Astrocyte (in vitro differentiated cells and primary cell): ENCODE data around the gene IL20RA. TPM values are rescaled to one million over a fixed set of nuclear protein-coding genes. Genes with fewer than 3 reads are reported as not detected.
A peak's percentile ranks its signal among the peaks of the same experiment; 100 is the strongest.

Experiments
- DNase-seq: peaks from one replicate; pipeline ENCODE4 v3.0.0-alpha.2; 2010; ENCODE audit warnings: low read depth
- FAIRE-seq: peaks from 2 replicates; lab custom pipeline; 2011; peaks lifted over from hg19 to GRCh38; lab: Jason Lieb, UNC
- H2AFZ ChIP-seq: 2 replicates; pipeline ENCODE4 v1.6.0; 2012; ENCODE audit warnings: low read depth, low read length, inconsistent platforms
- H3K27ac ChIP-seq: 2 replicates; pipeline ENCODE4 v1.5.1; 2011; ENCODE audit warnings: low read depth, low read length, inconsistent platforms
- H3K27me3 ChIP-seq: 2 replicates; pipeline ENCODE4 v1.6.0; 2011; ENCODE audit warnings: low read length, inconsistent platforms; ENCODE audit not compliant: insufficient read depth
- H3K36me3 ChIP-seq: 2 replicates; pipeline ENCODE4 v1.5.1; 2011; ENCODE audit warnings: low read length, inconsistent platforms; ENCODE audit not compliant: insufficient read depth
- H3K4me1 ChIP-seq: 2 replicates; pipeline ENCODE4 v1.5.1; 2011; ENCODE audit warnings: low read length, inconsistent platforms; ENCODE audit not compliant: insufficient read depth
- H3K4me2 ChIP-seq: 2 replicates; pipeline ENCODE4 v1.6.0; 2012; ENCODE audit warnings: low read length, inconsistent platforms
- H3K4me3 ChIP-seq: 2 replicates; pipeline ENCODE4 v1.5.1; 2011; ENCODE audit warnings: low read depth, mild to moderate bottlenecking, low read length, inconsistent platforms; ENCODE audit not compliant: insufficient read depth
- H3K79me2 ChIP-seq: 2 replicates; pipeline ENCODE4 v1.6.0; 2012; ENCODE audit warnings: mild to moderate bottlenecking, low read length, inconsistent platforms; ENCODE audit not compliant: insufficient read depth
- H3K9ac ChIP-seq: 2 replicates; pipeline ENCODE4 v1.6.0; 2012; ENCODE audit warnings: mild to moderate bottlenecking, low read length, inconsistent platforms
- H3K9me3 ChIP-seq: 2 replicates; pipeline ENCODE4 v1.5.1; 2012; ENCODE audit warnings: low read depth, mild to moderate bottlenecking, low read length, inconsistent platforms; ENCODE audit not compliant: insufficient read depth
- H4K20me1 ChIP-seq: 2 replicates; pipeline ENCODE4 v1.6.0; 2012; ENCODE audit warnings: low read length, inconsistent platforms; ENCODE audit not compliant: insufficient read depth
- H3K27ac Mint-ChIP-seq: one replicate; pipeline ENCODE4 v1.8.0; 2021; ENCODE audit warnings: mild to moderate bottlenecking, mixed read lengths; ENCODE audit not compliant: unreplicated experiment
- H3K27me3 Mint-ChIP-seq: one replicate; pipeline ENCODE4 v1.8.0; 2021; ENCODE audit warnings: low read depth, mixed read lengths; ENCODE audit not compliant: unreplicated experiment
- H3K36me3 Mint-ChIP-seq: one replicate; pipeline ENCODE4 v1.8.0; 2021; ENCODE audit warnings: low read depth, mixed read lengths; ENCODE audit not compliant: unreplicated experiment
- H3K4me1 Mint-ChIP-seq: one replicate; pipeline ENCODE4 v1.8.0; 2021; ENCODE audit warnings: low read depth, mixed read lengths; ENCODE audit not compliant: unreplicated experiment
- H3K4me3 Mint-ChIP-seq: one replicate; pipeline ENCODE4 v1.8.0; 2021; ENCODE audit warnings: mild to moderate bottlenecking, moderate library complexity, mixed read lengths; ENCODE audit not compliant: unreplicated experiment
- H3K9me3 Mint-ChIP-seq: one replicate; pipeline ENCODE4 v1.8.0; 2021; ENCODE audit warnings: mild to moderate bottlenecking, mixed read lengths; ENCODE audit not compliant: unreplicated experiment
- CTCF ChIP-seq: IDR thresholded peaks from 2 replicates; pipeline ENCODE4 v1.5.1; 2011; ENCODE audit warnings: low read depth, mild to moderate bottlenecking, inconsistent platforms, low read length, moderate library complexity; ENCODE audit not compliant: insufficient read depth
- EZH2 ChIP-seq: IDR thresholded peaks from 2 replicates; pipeline ENCODE4 v1.6.1; 2012; ENCODE audit warnings: mild to moderate bottlenecking, low read length, inconsistent platforms; ENCODE audit not compliant: insufficient read depth
- total RNA-seq: library from RNA; stranded (reverse); gene quantifications from 2 replicates; pipeline ENCODE4 v1.2.1, GENCODE V29; 2021

The IL20RA gene
- total RNA-seq, 1 donor from 2014 or later: 0.07 TPM

DNA sequence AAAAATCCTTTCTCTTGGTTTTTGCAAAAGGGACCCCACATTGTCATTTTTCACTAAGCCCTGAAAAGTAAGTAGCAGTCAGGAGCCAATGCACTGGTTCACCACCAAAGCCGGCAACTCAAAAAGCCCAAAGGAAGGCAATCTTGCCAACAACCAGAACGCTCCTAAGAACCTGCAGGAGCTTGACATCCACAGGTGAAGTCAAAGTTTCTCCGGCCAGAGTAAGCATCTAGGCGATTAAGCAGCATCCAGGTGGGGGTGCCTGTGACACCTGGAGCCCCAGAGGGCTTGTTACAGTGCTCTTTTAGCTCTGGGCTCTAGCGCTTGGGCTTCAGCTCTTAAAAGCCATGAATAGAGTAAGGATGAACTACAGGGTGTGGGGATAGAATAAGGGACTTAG lies 86.6 kb downstream of the IL20RA start:
- DNase-seq (no peak), FAIRE-seq (no peak)
- H3K79me2 ChIP-seq: no peaks in the 10 kb centered on the region
- no peak overlapping the region for H3K4me2 ChIP-seq
- no peaks in the 10 kb centered on the region for H3K4me1 ChIP-seq
- no peak overlapping the region for H3K9ac ChIP-seq
- no peak overlapping the region for H3K4me3 Mint-ChIP-seq
- no peaks in the 10 kb centered on the region for H3K9me3 Mint-ChIP-seq
- no peak overlapping the region for H3K27ac ChIP-seq
- H3K27ac Mint-ChIP-seq: no peak overlapping the region
- no peaks in the 10 kb centered on the region for H3K36me3 ChIP-seq
- no peaks in the 10 kb centered on the region for H3K36me3 Mint-ChIP-seq
- H3K27me3 ChIP-seq: no peaks in the 10 kb centered on the region
- TF ChIP-seq EZH2 (no peak), CTCF (no peak)
- no peaks in the 10 kb centered on the region for H4K20me1 ChIP-seq
- H3K4me1 Mint-ChIP-seq: peaks cover 3% of the 10 kb centered on the region
- no peak overlapping the region for H2AFZ ChIP-seq
- H3K9me3 ChIP-seq: no peaks in the 10 kb centered on the region
- H3K4me3 ChIP-seq: no peak overlapping the region
- peaks cover 4% of the 10 kb centered on the region for H3K27me3 Mint-ChIP-seq

DNA sequence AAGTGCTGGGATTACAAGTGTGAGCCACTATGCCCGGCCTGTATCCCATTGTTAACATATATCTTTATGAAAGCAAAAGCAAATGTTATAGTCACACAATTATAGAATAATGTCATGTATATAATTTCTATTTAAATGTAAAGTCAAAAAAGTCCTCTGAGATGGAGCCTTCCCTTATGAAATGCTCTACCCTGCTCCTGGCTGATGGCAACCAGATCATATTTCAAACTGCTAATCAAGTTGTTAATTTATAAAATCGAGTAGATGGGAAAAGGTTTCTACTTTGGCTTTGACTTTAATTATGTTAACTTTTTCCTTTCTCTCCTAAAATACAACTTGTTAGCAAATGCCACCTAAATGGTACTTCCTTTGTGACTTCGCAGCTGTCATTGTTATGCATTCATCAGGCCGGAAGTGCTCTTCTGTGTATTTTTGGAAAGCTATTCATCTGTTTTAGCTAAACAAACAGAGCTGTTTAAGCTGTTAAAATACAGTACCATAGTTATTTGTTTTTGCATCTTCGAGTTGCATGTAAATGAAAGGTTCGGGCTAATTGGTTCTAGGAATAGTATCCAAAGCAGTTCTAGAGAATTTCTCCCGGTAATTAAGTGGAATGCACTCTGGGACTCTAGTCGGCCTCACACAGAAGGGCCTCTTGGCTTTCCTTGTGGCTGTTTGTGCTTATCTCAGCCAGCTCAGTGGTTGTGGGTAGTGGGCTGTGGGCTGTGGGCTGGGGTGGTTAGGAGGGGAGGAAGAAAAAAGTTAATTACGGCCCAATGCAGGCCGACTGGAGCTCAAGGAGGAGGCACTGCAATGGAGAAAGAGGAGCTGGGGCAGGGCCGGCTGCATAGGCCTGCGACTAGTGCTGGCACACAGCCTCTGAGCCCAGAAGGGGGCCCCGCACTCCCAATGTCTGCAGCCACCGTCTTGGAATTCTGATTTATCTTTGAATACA lies 87.9 kb downstream of the IL20RA start:
- Mint-ChIP-seq H3K9me3 (no peaks in the 10 kb centered on the region), H3K27ac (peak overlapping the region; percentile 68), H3K27me3 (peaks cover 4% of the 10 kb centered on the region), H3K36me3 (no peaks in the 10 kb centered on the region), H3K4me1 (peaks cover 3% of the 10 kb centered on the region), H3K4me3 (no peak overlapping the region)
- Histone ChIP-seq H3K4me3 (no peak overlapping the region), H3K27ac (no peak overlapping the region), H3K4me2 (no peak overlapping the region), H3K27me3 (no peaks in the 10 kb centered on the region), H3K79me2 (no peaks in the 10 kb centered on the region), H4K20me1 (no peaks in the 10 kb centered on the region), H3K9ac (no peak overlapping the region), H3K36me3 (no peaks in the 10 kb centered on the region), H2AFZ (peak overlapping the region; percentile 56), H3K9me3 (no peaks in the 10 kb centered on the region), H3K4me1 (no peaks in the 10 kb centered on the region)
- no peak for TF ChIP-seq EZH2
- no peak for TF ChIP-seq CTCF
- FAIRE-seq (no peak), DNase-seq (no peak)

DNA sequence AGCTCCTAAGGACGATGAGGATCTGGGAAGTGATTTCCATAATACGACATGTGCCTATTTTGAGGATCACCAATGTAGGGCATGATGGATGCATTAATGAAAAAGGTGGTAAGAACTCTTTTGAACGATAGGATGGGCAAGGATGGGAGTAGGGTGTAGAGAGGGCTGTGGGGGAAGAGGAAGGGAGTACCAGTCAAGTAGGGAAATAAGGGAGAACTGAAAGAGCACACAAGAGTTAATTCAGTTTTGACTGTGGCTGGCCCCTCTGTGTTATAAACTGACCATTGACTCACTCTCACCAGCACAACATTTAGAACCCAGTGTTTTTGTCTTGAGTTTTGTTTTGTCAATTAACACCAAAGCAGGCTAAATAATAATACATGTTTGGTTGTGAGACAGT lies 89.6 kb downstream of the IL20RA start:
- no peaks in the 10 kb centered on the region for H3K79me2 ChIP-seq
- no peaks in the 10 kb centered on the region for H3K36me3 Mint-ChIP-seq
- no peaks in the 10 kb centered on the region for H3K4me1 ChIP-seq
- H3K27me3 ChIP-seq: no peaks in the 10 kb centered on the region
- H4K20me1 ChIP-seq: no peaks in the 10 kb centered on the region
- no peak overlapping the region for H3K27ac ChIP-seq
- no peaks in the 10 kb centered on the region for H3K36me3 ChIP-seq
- TF ChIP-seq EZH2 (no peak), CTCF (no peak)
- DNase-seq (no peak), FAIRE-seq (no peak)
- no peak overlapping the region for H3K4me3 Mint-ChIP-seq
- peaks cover 3% of the 10 kb centered on the region for H3K4me1 Mint-ChIP-seq
- H3K4me3 ChIP-seq: no peak overlapping the region
- H3K27me3 Mint-ChIP-seq: peaks cover 4% of the 10 kb centered on the region
- H3K4me2 ChIP-seq: no peak overlapping the region
- no peaks in the 10 kb centered on the region for H3K9me3 Mint-ChIP-seq
- no peak overlapping the region for H2AFZ ChIP-seq
- H3K9me3 ChIP-seq: no peaks in the 10 kb centered on the region
- H3K9ac ChIP-seq: no peak overlapping the region
- no peak overlapping the region for H3K27ac Mint-ChIP-seq
